Psoas muscle (tissue), 8 donors: ENCODE results near the gene PDLIM4. TPM values are rescaled to one million over a fixed set of nuclear protein-coding genes. Genes with fewer than 3 reads are reported as not detected.

Experiments used
- ATAC-seq, 4 donors: fragments of 200-7000 bp; cut with Tn5 transposase; one replicate each; pipeline ENCODE4 v1.9.1; 2020; ENCODE audit warnings: moderate library complexity in 3 of 4, mild to moderate bottlenecking in 2 of 4
- DNase-seq, 2 donors: peaks; one replicate each; pipeline ENCODE4 v3.0.0-alpha.2; 2020
- H3K27ac ChIP-seq: fragments of 200-600 bp; one replicate; pipeline ENCODE4 v1.8.0; 2022
- H3K27me3 ChIP-seq, 3 donors: fragments of 200-600 bp in 1 of 3; one replicate each; pipeline versions ENCODE4 v1.6.1 to v1.8.0; 2013 to 2022; ENCODE audit warnings: low read length in 2 of 3, mild to moderate bottlenecking in 2 of 3, moderate library complexity in 1 of 3; ENCODE audit not compliant: insufficient read depth in 3 of 3
- H3K36me3 ChIP-seq, 2 donors: fragments of 200-600 bp in 1 of 2; one replicate each; pipeline versions ENCODE4 v1.6.1 to v1.8.0; 2013 to 2022; ENCODE audit warnings: low read depth in 1 of 2, mild to moderate bottlenecking in 1 of 2, moderate library complexity in 1 of 2; ENCODE audit not compliant: insufficient read depth in 1 of 2
- H3K4me1 ChIP-seq: fragments of 200-600 bp; one replicate; pipeline ENCODE4 v1.8.0; 2022
- H3K4me3 ChIP-seq: fragments of 200-600 bp; one replicate; pipeline ENCODE4 v1.8.0; 2022; ENCODE audit warnings: mild to moderate bottlenecking
- H3K9me3 ChIP-seq: fragments of 200-600 bp; one replicate; pipeline ENCODE4 v1.8.0; 2022
- CTCF ChIP-seq: fragments of 200-600 bp; IDR thresholded peaks from one replicate; pipeline ENCODE4 v1.8.0; 2022; ENCODE audit warnings: antibody characterized with exemption
- WGBS, 3 donors: extraction: QIAGEN DNeasy Blood & Tissue Kit; methylation state at CpG; one replicate each; pipeline versions ENCODE4 v1.1.6 to v1.1.7; 2013; 5-methylcytosine and 5-hydroxymethylcytosine counted together
- intact Hi-C, 2 donors: fragments of 100-400 bp; cut with DNase I; formaldehyde crosslinking; loops; one replicate each; pipeline versions ENCODE4 v1.11.0 to v1.14.2; 2022
- polyA plus RNA-seq, 3 donors: library from polyadenylated mRNA; stranded (reverse); fragments of 200-250 nt; gene quantifications; one replicate each; pipeline ENCODE4 v1.2.3, GENCODE V29; 2013
- total RNA-seq, 4 donors: library from RNA; stranded (reverse); fragmentation: NEBNext Ultra II Directional in 2 of 4; extraction: Animal tissue kit (Norgen Biotek cat#: 25700) in 2 of 4; gene quantifications; one replicate each; pipeline versions ENCODE4 v1.2.1 to v1.2.4, GENCODE V29; 2021 to 2023
- donor health status: healthy with polysubstance abuse.
- donor health status: DM: no; HTN: no; CAD: no; lungs with moderate emphysema.
- donor health status: Bipolar disorder and iron deficiency.
- donor health status: healthy.
- donor health status: DM: yes; HTN: yes; CAD: no.
- donor health status: DM: no; HTN: no; CAD: no.
- donor health status: DM: no; HTN: no; CAD: no.
- donor health status: DM: yes; HTN: yes; CAD: no.

The PDLIM4 gene
- total and polyA plus RNA-seq, 7 donors = 1.8 to 6.6 (median 5.6) TPM

- H3K27ac ChIP-seq = no peak overlapping the region
- DNase-seq (no peak), ATAC-seq (no peak)
- 83 to 86% (median 86%) methylated on average over 6 of the region's 6 CpGs for WGBS, 3 donors
- H3K4me1 ChIP-seq = no peaks in the 10 kb centered on the region
- intact Hi-C loops = loop anchor here in 1 of 2 donors (5.0 kb wide), 1 partner anchor 94 kb away; no protein-coding TSS in a partner anchor
- no peaks in the 10 kb centered on the region for H3K9me3 ChIP-seq
- H3K36me3 ChIP-seq = no peaks in the 10 kb centered on the region
- no peak for TF ChIP-seq CTCF
- no peaks in the 10 kb centered on the region for H3K27me3 ChIP-seq
- H3K4me3 ChIP-seq = no peak overlapping the region
Measured at GRCh38 chr5:132277971-132278853, 20.7 kb downstream of the PDLIM4 start.

GRCh38 chr5:132279801-132280200 lies 22.3 kb downstream of the PDLIM4 start:
- DNase-seq (no peak), ATAC-seq (peak in 1 of 4 donors; percentile 21)
- Histone ChIP-seq H3K9me3 (no peaks in the 10 kb centered on the region), H3K4me3 (no peak overlapping the region), H3K27me3 (no peaks in the 10 kb centered on the region), H3K36me3 (no peaks in the 10 kb centered on the region), H3K4me1 (no peaks in the 10 kb centered on the region), H3K27ac (no peak overlapping the region)
- intact Hi-C loops = loop anchor here in 1 of 2 donors (5.0 kb wide), 1 partner anchor 92 kb away; no protein-coding TSS in a partner anchor
- TF ChIP-seq CTCF = no peak
- 50 to 74% (median 60%) methylated on average over 3 of the region's 3 CpGs for WGBS, 3 donors

GRCh38 chr5:132280371-132281240 lies 23.1 kb downstream of the PDLIM4 start:
- TF ChIP-seq CTCF = no peak
- 82 to 90% (median 89%) methylated on average over 5 of the region's 5 CpGs for WGBS, 3 donors
- H3K4me3 ChIP-seq = no peak overlapping the region
- DNase-seq (no peak), ATAC-seq (no peak)
- H3K4me1 ChIP-seq = no peaks in the 10 kb centered on the region
- H3K36me3 ChIP-seq = no peaks in the 10 kb centered on the region
- no peak overlapping the region for H3K27ac ChIP-seq
- H3K9me3 ChIP-seq = no peaks in the 10 kb centered on the region
- intact Hi-C loops = no loop called here
- H3K27me3 ChIP-seq = no peaks in the 10 kb centered on the region

GRCh38 chr5:132281856-132282614 lies 24.5 kb downstream of the PDLIM4 start:
- Histone ChIP-seq H3K9me3 (no peaks in the 10 kb centered on the region), H3K27ac (no peak overlapping the region), H3K4me3 (no peak overlapping the region), H3K4me1 (no peaks in the 10 kb centered on the region), H3K27me3 (no peaks in the 10 kb centered on the region), H3K36me3 (no peaks in the 10 kb centered on the region)
- no peak for DNase-seq
- TF ChIP-seq CTCF = no peak
- WGBS, 3 donors = 78 to 82% (median 79%) methylated on average over 9 of the region's 9 CpGs
- ATAC-seq = no peak
- intact Hi-C loops = no loop called here
